Hepatocyte (in vitro differentiated cells): ENCODE results near the gene MGST3.

Experiments used
- EZH2 ChIP-seq: fragments of 200-600 bp; sonication (generic); IDR thresholded peaks from 2 replicates; pipeline ENCODE4 v1.6.1; 2016; ENCODE audit warnings: antibody characterized with exemption, mild to moderate bottlenecking, borderline replicate concordance
- EZH2phosphoT487 ChIP-seq: fragments of 200-600 bp; sonication (generic); IDR thresholded peaks from one replicate; pipeline ENCODE4 v1.6.1; 2018; ENCODE audit warnings: antibody characterized with exemption, mild to moderate bottlenecking, low read depth, moderate library complexity; ENCODE audit not compliant: unreplicated experiment, severe bottlenecking
- TF ChIP-seq, protein P1 (sequence below): fragments of 200-600 bp; sonication (generic); IDR thresholded peaks from 2 replicates; pipeline ENCODE4 v1.5.1; 2016; ENCODE audit warnings: antibody characterized with exemption, mild to moderate bottlenecking; ENCODE audit not compliant: poor library complexity

DNA sequence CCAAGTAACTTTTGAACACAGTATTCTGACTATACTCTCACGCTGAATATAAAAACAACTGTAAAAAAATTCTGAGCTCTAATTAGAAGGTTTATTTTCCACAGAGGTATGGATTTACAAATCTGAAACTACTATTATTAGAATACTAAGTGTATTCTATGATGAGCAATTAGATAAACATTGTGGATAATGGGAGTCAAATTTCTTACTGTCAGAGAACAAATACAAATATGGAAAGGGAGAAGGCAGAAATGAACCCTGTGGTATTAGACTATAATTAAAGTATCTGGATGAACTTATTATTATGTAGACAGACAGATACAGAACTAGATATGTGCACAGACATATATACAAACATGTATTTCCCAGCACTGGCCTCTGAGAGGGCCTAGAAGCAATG lies 44.8 kb downstream of the MGST3 start:
- TF ChIP-seq, protein P1, sequence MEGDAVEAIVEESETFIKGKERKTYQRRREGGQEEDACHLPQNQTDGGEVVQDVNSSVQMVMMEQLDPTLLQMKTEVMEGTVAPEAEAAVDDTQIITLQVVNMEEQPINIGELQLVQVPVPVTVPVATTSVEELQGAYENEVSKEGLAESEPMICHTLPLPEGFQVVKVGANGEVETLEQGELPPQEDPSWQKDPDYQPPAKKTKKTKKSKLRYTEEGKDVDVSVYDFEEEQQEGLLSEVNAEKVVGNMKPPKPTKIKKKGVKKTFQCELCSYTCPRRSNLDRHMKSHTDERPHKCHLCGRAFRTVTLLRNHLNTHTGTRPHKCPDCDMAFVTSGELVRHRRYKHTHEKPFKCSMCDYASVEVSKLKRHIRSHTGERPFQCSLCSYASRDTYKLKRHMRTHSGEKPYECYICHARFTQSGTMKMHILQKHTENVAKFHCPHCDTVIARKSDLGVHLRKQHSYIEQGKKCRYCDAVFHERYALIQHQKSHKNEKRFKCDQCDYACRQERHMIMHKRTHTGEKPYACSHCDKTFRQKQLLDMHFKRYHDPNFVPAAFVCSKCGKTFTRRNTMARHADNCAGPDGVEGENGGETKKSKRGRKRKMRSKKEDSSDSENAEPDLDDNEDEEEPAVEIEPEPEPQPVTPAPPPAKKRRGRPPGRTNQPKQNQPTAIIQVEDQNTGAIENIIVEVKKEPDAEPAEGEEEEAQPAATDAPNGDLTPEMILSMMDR = no peak
- TF ChIP-seq EZH2phosphoT487 = no peak
- no peak for TF ChIP-seq EZH2
